IMR-90 (cell line): ENCODE measurements around the gene IDH3A. TPM values are rescaled to one million over a fixed set of nuclear protein-coding genes. Genes with fewer than 3 reads are reported as not detected.
"Not testable (repeated sequence)": the region's sequence is repeated elsewhere in the genome, so short reads cannot be mapped to it uniquely, and the experiment has no call there.

Experiments
- ATAC-seq: fragments of 200-7000 bp; cut with Tn5 transposase; 2 replicates; pipeline ENCODE4 v1.9.1; 2020; ENCODE audit warnings: low read depth, mild to moderate bottlenecking, moderate library complexity
- BruUV-seq: library from RNA; stranded (reverse); fragments of 400-500 nt; replicated peaks from 2 replicates; lab custom pipeline; 2021; lab: Mats Ljungman, UMichigan
- CTCF ChIA-PET: fragments of 300-600 bp; formaldehyde crosslinking; extraction: SDS; loops from one replicate; lab custom pipeline; 2021; ENCODE audit warnings: antibody characterized with exemption; lab: Yijun Ruan, JAX
- POLR2A ChIA-PET: fragments of 300-600 bp; sonication (Branson Sonifier 250); formaldehyde crosslinking; loops from one replicate; lab custom pipeline; 2022; ENCODE audit warnings: antibody characterized with exemption; ENCODE audit not compliant: unreplicated experiment; lab: Charles Lee
- DNase-seq: peaks from one replicate; pipeline ENCODE4 v3.0.0; 2013
- H2AFZ ChIP-seq: replicated peaks from 2 replicates; pipeline ENCODE3; 2013; ENCODE audit warnings: low read length, mild to moderate bottlenecking; ENCODE audit not compliant: poor library complexity
- H2AK5ac ChIP-seq: 2 replicates; pipeline ENCODE4 v1.6.1; 2013; ENCODE audit warnings: low read depth, low read length, inconsistent platforms
- H2AK9ac ChIP-seq: replicated peaks from 2 replicates; pipeline ENCODE3; 2013; ENCODE audit warnings: mild to moderate bottlenecking, low read depth, low read length, moderate library complexity; ENCODE audit not compliant: poor library complexity
- H2BK120ac ChIP-seq: 2 replicates; pipeline ENCODE4 v1.6.1; 2013; ENCODE audit warnings: low read depth, low read length, inconsistent platforms
- H2BK15ac ChIP-seq: 3 replicates; pipeline ENCODE4 v1.6.1; 2013; ENCODE audit warnings: low read depth, low read length, inconsistent platforms
- H2BK20ac ChIP-seq: 2 replicates; pipeline ENCODE4 v1.6.1; 2013; ENCODE audit warnings: low read depth, mild to moderate bottlenecking, inconsistent platforms, low read length, moderate library complexity
- H2BK5ac ChIP-seq: 2 replicates; pipeline ENCODE4 v1.6.1; 2013; ENCODE audit warnings: mild to moderate bottlenecking, low read depth, low read length, inconsistent platforms; ENCODE audit not compliant: poor library complexity, severe bottlenecking
- H3K14ac ChIP-seq: replicated peaks from 2 replicates; pipeline ENCODE4 v1.6.1; 2013; ENCODE audit warnings: low read depth, low read length, inconsistent platforms
- H3K18ac ChIP-seq: 2 replicates; pipeline ENCODE4 v1.6.1; 2013; ENCODE audit warnings: low read depth, low read length, control low read depth
- H3K23ac ChIP-seq: 2 replicates; pipeline ENCODE4 v1.6.1; 2013; ENCODE audit warnings: low read depth, low read length, inconsistent platforms
- H3K27ac ChIP-seq: 2 replicates; pipeline ENCODE4 v1.5.1; 2013; ENCODE audit warnings: mild to moderate bottlenecking, control low read depth, low read length; ENCODE audit not compliant: insufficient read depth
- H3K27me3 ChIP-seq: 2 replicates; pipeline ENCODE4 v1.6.1; 2013; ENCODE audit warnings: low read length; ENCODE audit not compliant: control insufficient read depth, insufficient read depth
- H3K36me3 ChIP-seq: 2 replicates; pipeline ENCODE4 v1.6.1; 2013; ENCODE audit warnings: low read length, mixed read lengths; ENCODE audit not compliant: control insufficient read depth, insufficient read depth
- H3K4ac ChIP-seq: 2 replicates; pipeline ENCODE4 v1.6.1; 2013; ENCODE audit warnings: low read depth, low read length, inconsistent platforms
- H3K4me1 ChIP-seq: 2 replicates; pipeline ENCODE4 v1.6.1; 2013; ENCODE audit warnings: low read length, mixed read lengths; ENCODE audit not compliant: control insufficient read depth, insufficient read depth
- H3K4me2 ChIP-seq: 2 replicates; pipeline ENCODE4 v1.6.1; 2013; ENCODE audit warnings: low read depth, mild to moderate bottlenecking, control low read depth, low read length, moderate library complexity
- H3K4me3 ChIP-seq: 2 replicates; pipeline ENCODE4 v1.5.1; 2013; ENCODE audit warnings: low read depth, mild to moderate bottlenecking, control low read depth, low read length, moderate library complexity; ENCODE audit not compliant: insufficient read depth
- H3K56ac ChIP-seq: 2 replicates; pipeline ENCODE4 v1.6.1; 2013; ENCODE audit warnings: low read length, inconsistent platforms; ENCODE audit not compliant: insufficient read depth; ENCODE audit errors: extremely low read depth
- H3K79me1 ChIP-seq, 2 experiments: 2 replicates each; pipeline ENCODE4 v1.6.1; 2013; ENCODE audit warnings: low read length in 2 of 2, inconsistent platforms in 1 of 2, low read depth in 1 of 2
- H3K9ac ChIP-seq: 2 replicates; pipeline ENCODE4 v1.6.1; 2013; ENCODE audit warnings: low read depth, low read length, control low read depth
- H3K9me1 ChIP-seq: 2 replicates; pipeline ENCODE4 v1.6.1; 2013; ENCODE audit warnings: low read length, inconsistent platforms; ENCODE audit not compliant: insufficient read depth
- H3K9me3 ChIP-seq: 2 replicates; pipeline ENCODE4 v1.6.1; 2013; ENCODE audit warnings: low read length; ENCODE audit not compliant: control insufficient read depth, insufficient read depth
- H4K20me1 ChIP-seq: 2 replicates; pipeline ENCODE4 v1.6.1; 2013; ENCODE audit warnings: low read length, inconsistent platforms; ENCODE audit not compliant: insufficient read depth
- H4K5ac ChIP-seq: 2 replicates; pipeline ENCODE4 v1.6.1; 2013; ENCODE audit warnings: mild to moderate bottlenecking, low read depth, low read length, control low read depth
- H4K8ac ChIP-seq, 2 experiments: 2 replicates each; pipeline ENCODE4 v1.6.1; 2013; ENCODE audit warnings: low read depth in 2 of 2, low read length in 2 of 2, control low read depth in 1 of 2, inconsistent platforms in 1 of 2
- H4K91ac ChIP-seq: 2 replicates; pipeline ENCODE4 v1.6.1; 2013; ENCODE audit warnings: low read depth, low read length, inconsistent platforms; ENCODE audit not compliant: insufficient read depth
- BHLHE40 ChIP-seq: fragments of 150-350 bp; IDR thresholded peaks from 2 replicates; pipeline ENCODE4 v1.6.1; 2016; ENCODE audit warnings: mild to moderate bottlenecking, low read depth, low read length
- MAZ ChIP-seq: IDR thresholded peaks from 2 replicates; pipeline ENCODE4 v1.6.1; 2012; ENCODE audit warnings: low read depth, mild to moderate bottlenecking, low read length, improper control_type of control experiment, moderate library complexity, borderline replicate concordance
- RAD21 ChIP-seq: IDR thresholded peaks from 2 replicates; pipeline ENCODE4 v1.6.1; 2012; ENCODE audit warnings: low read length, improper control_type of control experiment
- WGBS, 2 experiments: methylation state at CpG; one replicate each; pipeline versions ENCODE4 v1.1.5 to v1.1.7; 2013; ENCODE audit warnings: missing lambda C conversion rate in 2 of 2; ENCODE audit not compliant: insufficient read length in 1 of 2; ENCODE audit errors: extremely low coverage in 2 of 2; 5-methylcytosine and 5-hydroxymethylcytosine counted together
- dilution Hi-C: fragments of 300-500 bp; cut with HindIII; formaldehyde crosslinking; loops from one replicate; pipeline ENCODE4 v1.14.3; 2018; ENCODE audit warnings: low sequenced_read_pairs; ENCODE audit not compliant: unreplicated experiment
- in situ Hi-C: fragments of 300-500 bp; cut with MboI; formaldehyde crosslinking; loops from 3 replicates; pipeline ENCODE4 v1.14.3; 2019; ENCODE audit warnings: low sequenced_read_pairs, inconsistent platforms, mixed read lengths
- intact Hi-C: fragments of 100-400 bp; cut with micrococcal nuclease; formaldehyde crosslinking; loops from 2 replicates; pipeline ENCODE4 v1.10.0; 2022
- polyA plus RNA-seq, 3 experiments: library from polyadenylated mRNA; depleted of rRNA; stranded (reverse); fragments of >200 nt; gene quantifications; 2 replicates each; pipeline ENCODE4 v1.2.3, GENCODE V29; 2012; ENCODE audit warnings: low replicate concordance in 1 of 3
- total RNA-seq: library from RNA; depleted of rRNA; stranded (reverse); fragments of >200 nt; gene quantifications from 2 replicates; pipeline ENCODE4 v1.2.3, GENCODE V29; 2012

IDH3A gene
- total and polyA plus RNA-seq, 2 of the 4 experiments (the other 2 are of a cell fraction) = 34.5 to 47.7 TPM

DNA sequence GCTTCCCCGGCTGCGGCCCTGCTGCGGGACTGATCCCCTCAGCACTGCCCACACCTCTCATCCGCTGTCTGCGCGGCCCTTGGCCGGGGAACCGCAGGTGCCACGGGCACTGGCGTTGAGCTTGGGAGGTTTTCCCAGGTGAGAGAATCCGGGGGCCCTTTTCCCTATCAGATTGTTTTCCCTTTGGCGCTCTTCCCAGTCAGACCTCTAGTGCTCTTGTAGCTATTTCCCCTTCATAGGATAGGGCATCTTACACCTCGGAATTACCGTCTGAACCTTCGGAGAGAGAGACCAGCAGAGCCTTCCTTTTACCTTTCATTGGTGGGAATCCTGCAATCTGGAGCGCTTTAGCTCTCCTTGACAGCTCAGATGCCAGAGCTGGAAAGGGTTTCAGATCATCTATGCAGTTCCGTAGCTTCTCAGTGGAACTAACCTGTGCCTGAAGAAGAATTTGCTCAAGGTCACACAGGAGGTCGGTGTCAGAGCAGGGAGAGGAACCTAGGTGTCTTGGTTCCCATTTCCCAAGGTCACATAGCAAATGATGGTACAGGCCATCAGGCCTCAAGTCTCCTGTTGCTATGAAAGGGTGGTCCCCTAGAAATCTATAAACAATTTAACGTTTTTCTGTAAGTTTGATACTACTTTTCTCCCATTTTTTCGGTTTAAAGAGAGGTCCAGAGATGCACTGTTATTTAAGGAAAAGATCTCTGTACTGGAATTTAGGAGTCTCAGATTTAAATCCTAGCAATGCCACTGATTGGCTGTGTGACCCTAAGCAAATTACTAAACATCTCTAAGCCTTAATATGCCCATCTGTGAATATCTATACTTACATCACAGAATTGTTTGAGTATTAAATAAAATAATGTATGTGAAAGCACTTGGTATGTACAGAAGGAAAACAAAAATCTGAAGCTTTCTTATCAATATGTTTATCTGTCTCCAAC lies 916 bp downstream of the IDH3A start:
- peak overlapping the region; percentile 59 for H2AK9ac ChIP-seq
- peak overlapping the region; percentile 52; the same call in 1 of the 2 replicates for H3K14ac ChIP-seq
- peak overlapping the region; percentile 6 for H3K23ac ChIP-seq
- no peak overlapping the region for H2BK20ac ChIP-seq
- H2BK15ac ChIP-seq = no peak overlapping the region
- peak overlapping the region; percentile 38; the same call in 1 of the 2 replicates for H3K56ac ChIP-seq
- ATAC-seq (no peak), DNase-seq (no peak)
- TF ChIP-seq BHLHE40 = no peak
- TF ChIP-seq RAD21 = no peak
- TF ChIP-seq MAZ = no peak
- no peak overlapping the region for H2BK5ac ChIP-seq
- H3K9ac ChIP-seq = peak overlapping the region; percentile 48
- intact Hi-C loops = no loop called here
- H3K4ac ChIP-seq = no peak overlapping the region
- BruUV-seq = no TSS peak
- no peak overlapping the region for H4K91ac ChIP-seq
- H3K9me3 ChIP-seq = no peaks in the 10 kb centered on the region
- 2% methylated on average over 11 of the region's 20 CpGs; no CpG with 5 or more reads in 1 of the 2 experiments for WGBS, 2 experiments
- H2AFZ ChIP-seq = peak overlapping the region; percentile 98
- H3K27ac ChIP-seq = peak overlapping the region; percentile 9; the same call in 1 of the 2 replicates
- CTCF ChIA-PET = interaction anchor here (0.9 kb wide), 1 partner anchor 13 kb away, joined by 3 read pairs; no protein-coding TSS in a partner anchor
- H4K5ac ChIP-seq = no peak overlapping the region
- dilution Hi-C loops = no loop called here
- H3K36me3 ChIP-seq = peaks cover 1% of the 10 kb centered on the region; the same call in 1 of the 2 replicates
- H3K4me2 ChIP-seq = peak overlapping the region; percentile 82
- H3K4me1 ChIP-seq = peaks cover 5% of the 10 kb centered on the region
- H2AK5ac ChIP-seq = peak overlapping the region; percentile 55
- H3K4me3 ChIP-seq = peak overlapping the region; percentile 57
- no peak overlapping the region for H3K18ac ChIP-seq
- H3K79me1 ChIP-seq = peaks cover 15 to 47% of the 10 kb centered on the region in 2 experiments
- H4K8ac ChIP-seq = no peak overlapping the region
- no peak overlapping the region for H2BK120ac ChIP-seq
- in situ Hi-C loops = no loop called here
- H3K27me3 ChIP-seq = no peaks in the 10 kb centered on the region
- peaks cover 10% of the 10 kb centered on the region; the same call in 1 of the 2 replicates for H4K20me1 ChIP-seq
- POLR2A ChIA-PET = no interaction called here
- peaks cover 11% of the 10 kb centered on the region for H3K9me1 ChIP-seq

DNA sequence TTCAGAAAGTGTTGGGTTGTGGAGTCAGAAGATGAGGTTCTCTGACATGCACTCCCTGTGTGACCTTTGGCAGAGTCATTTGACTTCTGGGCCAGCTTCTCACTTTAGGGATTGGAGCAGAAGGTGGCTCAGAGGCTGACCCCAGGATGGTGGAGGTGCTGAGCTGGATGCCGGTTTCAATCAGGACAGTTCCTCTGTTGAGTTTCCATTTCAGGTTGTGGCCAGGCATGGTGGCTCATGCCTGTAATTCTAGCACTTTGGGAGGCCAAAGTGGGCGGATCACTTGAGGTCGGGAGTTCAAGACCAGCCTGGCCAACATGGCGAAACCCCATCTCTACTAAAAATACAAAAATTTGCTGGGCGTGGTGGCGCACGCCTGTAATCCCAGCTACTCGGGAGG lies 1.9 kb downstream of the IDH3A start:
- ATAC-seq, H2BK120ac ChIP-seq, H3K27ac ChIP-seq, H2BK5ac ChIP-seq, H2AK5ac ChIP-seq, H3K36me3 ChIP-seq, H4K20me1 ChIP-seq, H3K14ac ChIP-seq, H2AK9ac ChIP-seq, DNase-seq, H2BK20ac ChIP-seq, H3K4me2 ChIP-seq, H3K56ac ChIP-seq, intact Hi-C loops, H3K18ac ChIP-seq, H3K27me3 ChIP-seq, H3K4me1 ChIP-seq, H4K91ac ChIP-seq, dilution Hi-C loops, in situ Hi-C loops, H3K4me3 ChIP-seq, H2BK15ac ChIP-seq, H4K5ac ChIP-seq, H4K8ac ChIP-seq, BruUV-seq, POLR2A ChIA-PET, H3K4ac ChIP-seq, H3K9me3 ChIP-seq, H2AFZ ChIP-seq, H3K9ac ChIP-seq: not testable (repeated sequence)
- Histone ChIP-seq H3K79me1 (peaks cover 15 to 47% of the 10 kb centered on the region in 2 experiments), H3K9me1 (peaks cover 11% of the 10 kb centered on the region), H3K23ac (0 out of 2 replicates have a peak overlapping the region, but pooled peaks have one; percentile 45)
- CTCF ChIA-PET = interaction anchor here (1.0 kb wide), 1 partner anchor 21 kb away, joined by 5 read pairs; no protein-coding TSS in a partner anchor
- no CpG with 5 or more reads among the region's 8 CpGs for WGBS, 2 experiments
